WERI-Rb-1 (cell line): ENCODE measurements around the gene SCUBE3.

Experiments
- DNase-seq: peaks from one replicate; pipeline ENCODE4 v3.0.0-alpha.2; 2020
- H3K27ac ChIP-seq: fragments of 250-450 bp; sonication (Bioruptor Pico); 2 replicates; pipeline ENCODE4 v1.5.1; 2020; ENCODE audit warnings: mild to moderate bottlenecking, moderate library complexity
- H3K27me3 ChIP-seq: fragments of 250-450 bp; sonication (Bioruptor Pico); 2 replicates; pipeline ENCODE4 v1.5.1; 2021; ENCODE audit warnings: mild to moderate bottlenecking, low read depth, moderate library complexity; ENCODE audit not compliant: insufficient read depth, severe bottlenecking
- H3K36me3 ChIP-seq: fragments of 250-450 bp; sonication (Bioruptor Pico); 2 replicates; pipeline ENCODE4 v1.5.1; 2020; ENCODE audit warnings: mild to moderate bottlenecking, moderate library complexity
- H3K4me3 ChIP-seq: 2 replicates; pipeline ENCODE4 v1.5.1; 2011; ENCODE audit warnings: low read depth, mild to moderate bottlenecking, control low read depth, low read length
- H3K9me3 ChIP-seq: fragments of 250-450 bp; sonication (Bioruptor Pico); 2 replicates; pipeline ENCODE4 v1.5.1; 2021; ENCODE audit warnings: mild to moderate bottlenecking, moderate library complexity; ENCODE audit not compliant: severe bottlenecking
- TF ChIP-seq, protein P1 (sequence below): IDR thresholded peaks from 2 replicates; pipeline ENCODE4 v1.5.1; 2011; ENCODE audit warnings: low read depth, mild to moderate bottlenecking, control low read depth, inconsistent platforms, low read length

The SCUBE3 gene

DNA sequence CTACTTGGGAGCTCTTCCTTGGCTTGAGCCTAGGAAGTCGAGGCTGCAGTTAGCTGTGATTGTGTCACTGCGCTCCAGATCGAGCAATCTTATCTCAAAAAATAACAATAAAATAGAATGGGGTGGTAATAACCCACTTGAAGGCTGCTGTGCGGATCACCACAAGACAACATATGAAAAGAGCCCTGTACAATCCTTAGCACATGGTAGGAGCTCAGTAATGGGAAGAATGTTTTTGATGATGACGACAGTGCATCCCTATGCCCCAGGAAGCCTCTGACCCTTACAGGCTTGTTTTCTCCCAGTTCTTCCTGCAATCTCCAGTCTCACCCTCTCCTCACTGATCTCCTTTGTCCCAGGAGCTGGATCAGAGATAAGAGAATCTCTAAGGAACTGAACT is 15.5 kb downstream of the SCUBE3 start:
- no peak for DNase-seq
- TF ChIP-seq, protein P1, sequence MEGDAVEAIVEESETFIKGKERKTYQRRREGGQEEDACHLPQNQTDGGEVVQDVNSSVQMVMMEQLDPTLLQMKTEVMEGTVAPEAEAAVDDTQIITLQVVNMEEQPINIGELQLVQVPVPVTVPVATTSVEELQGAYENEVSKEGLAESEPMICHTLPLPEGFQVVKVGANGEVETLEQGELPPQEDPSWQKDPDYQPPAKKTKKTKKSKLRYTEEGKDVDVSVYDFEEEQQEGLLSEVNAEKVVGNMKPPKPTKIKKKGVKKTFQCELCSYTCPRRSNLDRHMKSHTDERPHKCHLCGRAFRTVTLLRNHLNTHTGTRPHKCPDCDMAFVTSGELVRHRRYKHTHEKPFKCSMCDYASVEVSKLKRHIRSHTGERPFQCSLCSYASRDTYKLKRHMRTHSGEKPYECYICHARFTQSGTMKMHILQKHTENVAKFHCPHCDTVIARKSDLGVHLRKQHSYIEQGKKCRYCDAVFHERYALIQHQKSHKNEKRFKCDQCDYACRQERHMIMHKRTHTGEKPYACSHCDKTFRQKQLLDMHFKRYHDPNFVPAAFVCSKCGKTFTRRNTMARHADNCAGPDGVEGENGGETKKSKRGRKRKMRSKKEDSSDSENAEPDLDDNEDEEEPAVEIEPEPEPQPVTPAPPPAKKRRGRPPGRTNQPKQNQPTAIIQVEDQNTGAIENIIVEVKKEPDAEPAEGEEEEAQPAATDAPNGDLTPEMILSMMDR: no peak
- Histone ChIP-seq H3K36me3 (peaks cover 6% of the 10 kb centered on the region), H3K9me3 (no peaks in the 10 kb centered on the region), H3K27me3 (no peaks in the 10 kb centered on the region), H3K27ac (no peak overlapping the region), H3K4me3 (no peak overlapping the region)

DNA sequence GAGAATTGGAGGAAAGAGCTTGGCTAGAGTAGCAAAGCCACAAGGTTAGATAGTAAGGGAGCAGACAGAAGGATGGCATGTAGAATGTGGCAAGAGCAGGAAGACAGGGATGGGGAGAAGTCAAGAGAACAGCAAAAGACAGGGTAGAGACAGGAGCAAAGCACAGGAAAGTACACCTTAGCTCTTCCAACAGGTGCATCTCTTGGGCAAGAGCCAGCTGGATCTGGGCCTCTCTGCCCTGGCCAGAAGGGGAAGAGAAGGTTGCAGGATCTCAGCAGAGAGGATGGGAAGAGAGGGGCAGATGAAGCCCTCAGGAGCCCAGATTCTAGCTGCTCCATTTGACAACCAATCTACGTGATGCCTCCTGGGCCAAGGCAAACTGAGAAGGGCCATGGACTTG is 16.7 kb downstream of the SCUBE3 start:
- Histone ChIP-seq H3K27ac (no peak overlapping the region), H3K27me3 (no peaks in the 10 kb centered on the region), H3K9me3 (no peaks in the 10 kb centered on the region), H3K4me3 (no peak overlapping the region), H3K36me3 (peaks cover 6% of the 10 kb centered on the region)
- no peak for DNase-seq
- TF ChIP-seq, protein P1: no peak

- Histone ChIP-seq H3K9me3 (peaks cover 3% of the 10 kb centered on the region), H3K36me3 (peaks cover 6% of the 10 kb centered on the region), H3K27ac (no peak overlapping the region), H3K27me3 (no peaks in the 10 kb centered on the region), H3K4me3 (no peak overlapping the region)
- no peak for DNase-seq
- TF ChIP-seq, protein P1: no peak
These were observed 17.2 kb downstream of the SCUBE3 start for GRCh38 chr6:35230950-35231349.

GRCh38 chr6:35231563-35231962 is 17.8 kb downstream of the SCUBE3 start:
- TF ChIP-seq, protein P1: no peak
- Histone ChIP-seq H3K27me3 (no peaks in the 10 kb centered on the region), H3K27ac (no peak overlapping the region), H3K9me3 (peaks cover 6% of the 10 kb centered on the region), H3K36me3 (peaks cover 6% of the 10 kb centered on the region), H3K4me3 (no peak overlapping the region)
- no peak for DNase-seq

GRCh38 chr6:35234901-35235300 is 21.1 kb downstream of the SCUBE3 start:
- H3K36me3 ChIP-seq: peaks cover 15% of the 10 kb centered on the region
- no peak overlapping the region for H3K27ac ChIP-seq
- H3K4me3 ChIP-seq: no peak overlapping the region
- TF ChIP-seq, protein P1: no peak
- DNase-seq: no peak
- peaks cover 6% of the 10 kb centered on the region for H3K9me3 ChIP-seq
- H3K27me3 ChIP-seq: no peaks in the 10 kb centered on the region

- Histone ChIP-seq H3K27ac (no peak overlapping the region), H3K9me3 (peaks cover 6% of the 10 kb centered on the region), H3K36me3 (peaks cover 24% of the 10 kb centered on the region), H3K27me3 (no peaks in the 10 kb centered on the region), H3K4me3 (no peak overlapping the region)
- TF ChIP-seq, protein P1: no peak
- no peak for DNase-seq
These were observed 22.5 kb downstream of the SCUBE3 start for GRCh38 chr6:35236223-35236622.
